Stimulated activated CD8-positive, alpha-beta memory T cell treated with anti-CD3 and anti-CD28 coated beads, Interleukin-12 subunit alpha, Interleukin-12 subunit beta, amount 100 ng/mL, for 24 hours (primary cell): ENCODE results near the gene AP1G2.
"Not testable (repeated sequence)": the region's sequence is repeated elsewhere in the genome, so short reads cannot be mapped to it uniquely, and the experiment has no call there.

Experiments
- DNase-seq: peaks from one replicate; pipeline ENCODE4 v3.0.0-alpha.2; 2020; ENCODE audit errors: extremely low read depth

Gene AP1G2, protein sequence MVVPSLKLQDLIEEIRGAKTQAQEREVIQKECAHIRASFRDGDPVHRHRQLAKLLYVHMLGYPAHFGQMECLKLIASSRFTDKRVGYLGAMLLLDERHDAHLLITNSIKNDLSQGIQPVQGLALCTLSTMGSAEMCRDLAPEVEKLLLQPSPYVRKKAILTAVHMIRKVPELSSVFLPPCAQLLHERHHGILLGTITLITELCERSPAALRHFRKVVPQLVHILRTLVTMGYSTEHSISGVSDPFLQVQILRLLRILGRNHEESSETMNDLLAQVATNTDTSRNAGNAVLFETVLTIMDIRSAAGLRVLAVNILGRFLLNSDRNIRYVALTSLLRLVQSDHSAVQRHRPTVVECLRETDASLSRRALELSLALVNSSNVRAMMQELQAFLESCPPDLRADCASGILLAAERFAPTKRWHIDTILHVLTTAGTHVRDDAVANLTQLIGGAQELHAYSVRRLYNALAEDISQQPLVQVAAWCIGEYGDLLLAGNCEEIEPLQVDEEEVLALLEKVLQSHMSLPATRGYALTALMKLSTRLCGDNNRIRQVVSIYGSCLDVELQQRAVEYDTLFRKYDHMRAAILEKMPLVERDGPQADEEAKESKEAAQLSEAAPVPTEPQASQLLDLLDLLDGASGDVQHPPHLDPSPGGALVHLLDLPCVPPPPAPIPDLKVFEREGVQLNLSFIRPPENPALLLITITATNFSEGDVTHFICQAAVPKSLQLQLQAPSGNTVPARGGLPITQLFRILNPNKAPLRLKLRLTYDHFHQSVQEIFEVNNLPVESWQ

DNA sequence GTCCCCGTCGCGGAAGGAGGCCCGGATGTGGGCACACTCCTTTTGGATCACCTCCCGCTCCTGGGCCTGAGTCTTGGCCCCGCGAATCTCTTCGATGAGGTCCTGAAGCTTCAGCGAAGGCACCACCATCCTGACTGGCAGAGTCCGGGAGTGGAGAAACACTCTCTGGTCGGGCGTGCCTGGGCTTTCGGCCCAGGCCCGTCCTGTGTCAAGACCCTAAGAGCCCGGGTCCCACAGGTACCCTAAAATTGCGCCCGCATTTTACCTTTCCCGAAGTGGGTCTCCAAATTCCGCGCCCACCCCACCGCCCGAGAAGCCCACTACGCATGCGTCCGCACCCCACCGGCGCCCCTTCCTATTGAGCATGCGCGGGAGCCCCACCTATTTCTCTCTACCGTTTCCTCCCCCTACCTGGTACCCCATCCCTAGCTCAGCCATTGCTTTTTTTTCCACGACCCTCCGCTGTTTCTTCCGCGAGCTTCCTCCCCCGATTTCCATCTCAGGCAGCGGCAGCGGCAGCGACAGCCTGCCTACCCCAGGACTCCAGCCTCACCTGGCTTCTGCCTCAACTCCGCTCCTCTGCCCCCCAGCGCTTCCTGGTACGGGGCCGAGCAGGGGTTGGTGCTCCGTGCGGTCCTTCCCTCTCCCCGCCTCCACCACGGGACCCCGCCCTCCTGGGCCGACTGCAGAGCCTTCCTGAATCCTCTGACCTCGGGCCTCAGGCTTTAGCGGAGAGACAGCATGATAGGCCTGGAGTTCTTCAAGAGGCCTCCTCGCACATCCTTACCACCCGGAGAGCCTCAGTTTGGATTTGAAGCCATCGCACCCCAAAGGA, at the start of gene AP1G2:
AP1G2 (minus strand) TSS at position 606 of the 835 bp plus-strand sequence; CDS start at position 129, 477 bp downstream.
- peak; percentile 76 for DNase-seq

DNA sequence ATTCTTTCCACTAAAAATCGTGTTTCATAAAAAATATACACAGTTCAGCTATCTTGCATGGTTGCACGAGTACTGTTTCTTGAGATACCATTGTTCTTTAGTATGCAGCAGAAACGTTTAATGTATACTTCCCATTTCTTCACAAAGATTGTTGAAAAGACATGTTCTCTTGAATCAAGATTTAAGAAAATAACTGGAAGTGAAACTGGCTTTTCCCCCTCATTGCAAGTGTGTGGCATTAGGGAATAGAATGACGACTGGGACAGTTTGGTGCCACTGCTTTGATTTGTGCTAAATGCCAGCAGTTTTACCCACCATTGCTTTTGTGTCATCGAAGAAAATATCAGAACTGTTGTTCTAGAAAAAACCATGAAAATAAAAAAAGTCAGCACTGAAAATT, 48.3 kb upstream of the AP1G2 start:
- no peak for DNase-seq

DNA sequence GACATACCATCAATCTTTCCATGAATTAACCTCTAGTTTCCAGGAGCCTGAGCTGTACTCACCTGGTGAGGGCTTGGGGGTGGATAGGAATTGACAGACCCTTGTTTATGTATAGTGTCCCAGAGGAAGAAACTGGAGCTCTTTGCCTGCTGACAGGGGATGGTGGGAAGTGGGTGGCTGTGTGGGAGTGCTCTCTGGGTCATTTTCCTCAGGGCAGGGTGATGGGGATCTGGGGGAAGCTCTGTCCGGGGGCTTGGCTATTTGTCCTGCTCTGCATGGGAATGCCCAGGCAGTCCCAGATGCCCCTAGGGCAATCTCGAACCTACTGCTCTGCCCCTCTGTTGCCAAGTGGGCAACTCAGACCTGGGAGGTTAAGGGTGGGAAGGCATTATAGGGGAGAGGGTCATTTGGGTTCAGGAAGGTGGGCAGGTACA, 46.8 kb upstream of the AP1G2 start:
- no peak for DNase-seq

DNA sequence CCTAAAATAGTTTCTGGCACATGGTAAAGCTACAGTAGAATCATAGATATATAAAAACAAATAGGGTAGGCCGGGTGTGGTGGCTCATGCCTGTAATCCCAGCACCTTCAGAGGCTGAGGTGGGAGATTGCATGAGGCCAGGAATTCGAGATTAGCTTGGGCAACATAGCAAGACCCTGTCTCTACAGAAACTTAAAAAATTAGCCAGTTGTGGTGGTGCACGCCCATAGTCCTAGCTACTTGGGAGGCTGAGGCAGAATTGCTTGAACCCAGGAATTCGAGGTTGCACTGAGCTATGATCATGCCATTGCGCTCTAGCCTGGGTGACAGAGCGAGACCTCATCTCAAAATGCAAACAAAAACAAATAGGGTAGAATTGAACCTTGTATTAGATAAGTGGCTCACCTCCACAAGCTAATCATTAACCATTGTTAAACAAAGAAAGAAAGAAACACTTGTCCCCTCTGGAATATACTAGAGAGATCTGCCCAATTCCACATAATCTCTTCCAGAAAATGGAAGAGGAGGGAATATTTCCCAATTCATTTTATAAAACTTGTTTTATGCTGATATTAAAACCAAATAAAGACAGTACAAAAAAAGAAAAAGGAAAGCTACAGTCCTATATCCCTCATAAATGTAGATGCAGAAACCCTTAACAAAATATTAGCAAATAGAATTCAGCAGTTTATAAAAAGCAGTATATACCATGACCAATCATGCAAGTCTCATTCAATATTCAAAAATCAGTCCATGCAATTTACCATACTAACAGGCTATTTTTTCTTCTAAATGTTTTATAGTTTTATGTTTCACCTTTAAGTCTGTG, 45.9 kb upstream of the AP1G2 start:
- DNase-seq = no peak

DNA sequence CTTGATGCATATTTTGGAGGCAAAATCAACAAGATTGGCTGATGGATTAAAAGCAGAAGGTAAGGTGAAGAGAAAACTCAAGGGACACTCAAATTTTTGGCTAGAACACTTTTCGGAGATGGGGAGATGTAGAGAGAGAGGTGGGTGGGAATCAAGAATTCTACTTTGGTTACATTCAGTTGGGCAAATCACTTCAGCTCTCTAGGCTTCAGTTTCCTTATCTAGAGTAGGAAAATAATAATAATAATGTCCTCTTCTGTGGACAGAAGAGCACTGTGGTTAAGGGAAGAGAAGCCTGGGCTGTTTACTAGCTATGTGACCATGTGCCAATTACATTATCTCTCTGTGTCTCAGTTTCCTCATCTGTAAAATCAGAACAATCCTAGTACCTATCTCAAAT, 45.2 kb upstream of the AP1G2 start:
- DNase-seq = no peak

DNA sequence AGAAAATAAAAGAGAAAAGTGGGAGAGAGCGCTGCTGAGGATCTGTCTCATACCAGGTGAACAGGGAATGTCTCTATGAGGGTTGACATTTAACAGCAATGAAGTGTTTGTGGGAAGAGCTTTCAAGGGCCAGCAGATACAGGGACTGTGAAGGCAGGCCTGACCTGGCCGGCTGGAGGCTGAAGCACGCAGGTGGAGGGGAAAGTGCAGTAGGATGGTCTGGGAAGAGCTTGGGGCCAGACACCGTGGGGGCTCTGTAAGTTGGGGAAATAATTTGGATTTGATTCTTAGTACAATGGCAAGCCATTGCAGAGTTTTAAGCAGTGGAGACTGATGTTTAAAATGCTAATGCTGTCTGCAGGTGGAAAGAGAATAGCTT, 44.8 kb upstream of the AP1G2 start:
- no peak for DNase-seq

DNA sequence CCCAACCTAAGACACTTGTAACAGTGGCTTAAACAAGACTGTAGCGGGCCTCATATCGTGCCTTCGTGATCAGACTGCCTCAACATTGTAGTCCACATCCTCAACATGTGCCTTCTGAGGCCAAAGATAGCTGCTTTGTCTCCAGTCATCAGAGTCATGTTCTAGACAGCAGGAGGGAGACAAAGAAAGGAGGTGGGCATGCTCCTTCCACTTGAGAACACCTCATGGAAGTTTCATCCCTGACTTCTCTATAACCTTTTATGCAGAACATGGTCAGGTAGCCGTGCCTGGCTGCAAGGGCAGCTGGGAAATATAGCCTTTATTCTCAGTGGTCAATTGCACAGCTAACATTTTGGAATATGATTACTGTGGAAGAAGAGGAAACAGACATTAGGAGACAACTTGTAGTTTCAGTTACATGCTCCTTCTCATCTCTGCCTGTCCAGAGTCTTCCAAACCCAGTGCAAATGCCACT, 43.3 kb upstream of the AP1G2 start:
- no peak for DNase-seq

DNA sequence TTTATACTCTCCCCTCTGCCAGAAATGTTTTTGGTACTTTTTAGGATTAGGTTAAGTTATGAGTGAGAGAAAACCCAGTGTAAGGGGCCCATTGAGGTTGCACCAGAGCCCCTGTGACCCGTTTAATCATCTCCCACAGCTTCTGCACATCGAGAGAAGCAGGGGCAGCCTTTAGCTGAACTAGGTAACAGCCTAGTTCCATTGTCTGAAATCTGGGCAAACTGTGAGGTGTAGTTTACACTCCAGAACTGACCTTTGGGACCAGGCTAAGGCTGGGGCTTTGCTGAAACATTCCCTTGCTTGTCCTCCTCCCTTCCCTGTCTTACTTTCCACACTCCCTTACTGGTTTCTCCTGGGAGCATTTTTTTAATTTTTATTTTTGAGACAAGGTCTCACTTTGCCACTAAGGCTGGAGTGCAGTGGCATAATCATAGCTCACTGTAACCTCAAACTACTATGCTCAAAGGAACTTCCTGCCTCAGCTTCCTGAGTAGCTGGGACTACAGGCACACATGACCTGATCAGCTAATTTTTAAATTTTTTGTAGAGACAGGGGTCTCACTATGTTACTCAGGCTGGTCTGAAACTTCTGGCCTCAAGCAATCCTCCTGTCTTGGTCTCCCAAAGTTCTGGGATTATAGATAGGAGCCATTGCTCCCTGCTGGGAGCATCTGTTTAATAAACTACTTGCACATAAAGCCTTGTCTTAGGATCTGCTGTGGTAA, 42.7 kb upstream of the AP1G2 start:
- no peak for DNase-seq

DNA sequence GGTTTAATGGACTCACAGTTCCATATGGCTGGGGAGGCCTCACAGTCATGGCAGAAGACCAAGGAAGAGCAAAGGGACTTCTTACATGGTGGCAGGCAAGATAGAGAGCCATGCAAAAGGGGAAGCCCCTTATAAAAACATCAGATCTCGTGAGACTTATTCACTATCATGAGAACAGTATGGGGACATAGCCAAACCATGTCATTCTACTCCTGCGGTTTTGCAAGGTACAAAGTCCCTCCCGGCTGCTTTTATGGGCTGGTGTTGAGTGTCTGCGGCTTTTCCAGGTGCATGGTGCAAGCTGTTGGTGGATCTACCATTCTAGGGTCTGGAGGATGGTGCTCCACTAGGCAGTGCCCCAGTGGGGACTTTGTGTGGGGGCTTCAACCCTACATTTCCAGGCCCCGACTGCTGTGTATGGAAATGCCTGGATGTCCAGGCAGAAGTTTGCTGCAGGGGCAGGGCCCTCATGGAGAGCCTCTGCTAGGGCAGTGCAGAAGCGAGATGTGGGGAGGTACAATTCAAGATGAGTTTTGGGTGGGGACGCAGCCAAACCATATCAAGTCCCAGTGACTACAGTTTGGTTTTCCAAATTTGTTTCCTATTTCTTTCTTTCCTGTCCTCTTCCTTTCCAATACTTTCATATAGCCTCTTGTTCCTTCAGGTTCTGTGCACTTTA, 42.0 kb upstream of the AP1G2 start:
- DNase-seq = not testable (repeated sequence)

DNA sequence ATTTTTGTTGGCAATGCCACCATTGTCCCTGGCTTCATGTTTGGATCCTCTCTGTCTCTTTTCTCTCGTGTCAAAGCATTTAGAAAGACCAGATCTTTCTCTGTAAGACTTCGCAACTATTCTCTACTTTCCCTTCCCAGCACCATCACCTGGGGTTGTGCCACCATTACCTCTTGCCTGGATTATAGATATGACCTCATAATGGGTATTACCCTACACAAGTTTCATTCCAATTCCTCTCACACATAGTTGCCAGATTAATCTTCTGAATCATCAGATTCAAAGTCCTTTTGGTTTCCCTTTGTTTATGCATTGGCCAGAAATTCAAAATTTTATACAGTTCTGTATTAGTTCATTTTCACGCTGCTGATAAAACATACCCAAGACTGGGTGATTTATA, 41.4 kb upstream of the AP1G2 start:
- DNase-seq = no peak

DNA sequence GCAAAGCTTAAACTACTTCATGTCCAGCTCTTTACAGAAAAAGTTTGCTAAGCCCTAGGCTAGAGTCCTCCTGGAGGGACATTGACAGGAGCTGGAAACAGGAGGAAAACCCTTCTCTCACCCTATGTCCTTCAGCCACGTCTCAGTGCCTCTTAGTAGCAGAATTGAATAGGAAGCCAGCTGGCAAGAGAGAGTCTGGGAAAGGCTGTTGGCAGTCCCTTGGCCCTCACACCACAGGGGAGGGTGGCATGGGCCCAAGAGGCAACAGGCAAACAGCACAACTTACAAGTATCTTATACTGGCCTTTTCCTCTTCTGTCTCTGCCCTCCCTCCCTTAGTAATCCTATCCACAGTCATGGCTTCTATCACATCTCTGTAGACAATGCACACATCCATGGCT, 40.9 kb upstream of the AP1G2 start:
- DNase-seq = no peak

DNA sequence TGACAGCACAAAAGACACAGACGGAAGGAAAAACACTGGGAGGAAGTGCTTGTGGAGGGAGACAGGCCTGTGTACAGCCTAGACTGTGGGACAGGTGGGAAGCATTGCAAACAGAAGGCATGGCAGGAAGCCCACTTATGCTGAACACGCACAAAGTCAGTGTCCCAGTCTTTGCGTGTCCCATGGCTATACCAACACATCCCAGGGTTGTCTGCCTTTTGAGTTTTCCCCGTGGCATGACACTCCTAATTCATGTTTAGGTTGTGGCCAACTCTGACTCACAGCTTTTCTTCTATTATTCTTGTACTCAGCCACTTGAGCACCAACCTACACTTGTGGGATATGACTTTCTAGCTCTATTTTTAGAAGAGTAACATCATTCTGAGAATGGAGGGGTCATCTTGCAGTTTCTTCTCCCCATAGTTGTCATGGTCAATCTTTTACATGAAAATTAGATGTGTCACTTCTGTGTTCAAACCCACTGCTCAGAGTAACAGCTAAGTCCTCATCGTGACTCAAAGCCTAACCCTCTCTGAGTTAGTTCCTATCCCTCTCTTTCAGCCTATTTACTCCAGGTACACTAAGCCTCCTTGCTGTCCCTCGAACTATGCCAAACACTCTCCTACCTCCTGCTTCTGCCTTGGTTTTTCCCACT, 38.5 kb upstream of the AP1G2 start:
- no peak for DNase-seq

DNA sequence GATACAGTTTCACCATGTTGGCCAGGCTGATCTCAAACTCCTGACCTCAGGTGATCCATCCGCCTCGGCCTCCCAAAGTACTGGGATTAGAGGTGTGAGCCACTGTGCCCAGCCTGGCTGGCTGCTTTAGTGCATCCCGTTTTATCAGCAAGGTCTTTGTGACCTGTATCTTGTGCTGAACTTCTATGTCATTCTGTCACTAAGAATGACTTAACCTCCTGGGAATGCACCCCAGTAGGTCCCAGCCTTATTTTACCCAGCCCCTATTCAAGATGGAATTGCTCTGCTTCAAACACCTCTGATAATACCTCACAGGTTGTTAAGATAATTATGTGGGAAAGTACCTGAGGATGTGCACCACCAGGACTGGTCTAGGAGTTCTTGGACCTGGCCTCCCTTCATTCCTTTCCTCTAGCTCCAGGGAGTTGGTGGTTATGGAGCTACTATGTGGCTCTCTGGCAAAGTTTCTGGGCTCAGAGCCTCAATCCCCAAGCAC, 37.1 kb upstream of the AP1G2 start:
- no peak for DNase-seq

DNA sequence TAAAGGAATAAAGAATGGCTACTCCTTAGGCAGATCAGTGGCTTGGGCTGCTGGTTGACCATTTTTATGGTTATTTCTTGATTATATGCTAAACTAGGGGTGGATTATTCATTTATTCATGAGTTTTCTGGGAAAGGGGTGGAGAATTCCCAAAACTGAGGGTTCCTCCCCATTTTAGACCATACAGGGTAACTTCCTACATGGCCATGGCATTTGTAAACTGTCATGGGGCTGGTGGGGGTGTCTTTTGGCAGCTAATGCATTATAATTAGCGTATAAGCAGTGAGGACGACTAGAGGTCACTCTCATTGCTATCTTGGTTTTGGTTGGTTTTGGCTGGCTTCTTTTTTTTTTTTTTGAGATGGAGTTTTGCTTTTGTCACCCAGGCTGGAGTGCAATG, 36.6 kb upstream of the AP1G2 start:
- no peak for DNase-seq

DNA sequence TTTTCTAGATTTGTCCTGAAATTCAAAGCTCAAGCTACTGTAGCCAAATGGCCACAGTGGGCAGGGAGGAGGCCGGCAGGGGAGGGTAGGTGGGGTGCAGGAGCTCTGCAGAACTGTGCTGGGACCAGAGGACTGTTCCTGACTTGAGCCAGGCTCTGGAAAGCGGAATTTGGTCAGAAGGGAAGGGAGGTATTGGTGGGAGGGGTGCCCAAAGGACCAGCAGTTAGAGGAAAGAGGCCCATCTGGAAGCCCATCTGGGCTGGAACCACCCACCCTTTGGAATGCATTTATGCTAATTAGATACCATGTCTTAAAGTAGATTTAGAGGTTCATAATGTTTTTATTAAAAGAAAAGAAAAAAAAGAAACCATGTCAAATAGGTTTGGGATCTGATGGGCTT, 35.5 kb upstream of the AP1G2 start:
- no peak for DNase-seq

DNA sequence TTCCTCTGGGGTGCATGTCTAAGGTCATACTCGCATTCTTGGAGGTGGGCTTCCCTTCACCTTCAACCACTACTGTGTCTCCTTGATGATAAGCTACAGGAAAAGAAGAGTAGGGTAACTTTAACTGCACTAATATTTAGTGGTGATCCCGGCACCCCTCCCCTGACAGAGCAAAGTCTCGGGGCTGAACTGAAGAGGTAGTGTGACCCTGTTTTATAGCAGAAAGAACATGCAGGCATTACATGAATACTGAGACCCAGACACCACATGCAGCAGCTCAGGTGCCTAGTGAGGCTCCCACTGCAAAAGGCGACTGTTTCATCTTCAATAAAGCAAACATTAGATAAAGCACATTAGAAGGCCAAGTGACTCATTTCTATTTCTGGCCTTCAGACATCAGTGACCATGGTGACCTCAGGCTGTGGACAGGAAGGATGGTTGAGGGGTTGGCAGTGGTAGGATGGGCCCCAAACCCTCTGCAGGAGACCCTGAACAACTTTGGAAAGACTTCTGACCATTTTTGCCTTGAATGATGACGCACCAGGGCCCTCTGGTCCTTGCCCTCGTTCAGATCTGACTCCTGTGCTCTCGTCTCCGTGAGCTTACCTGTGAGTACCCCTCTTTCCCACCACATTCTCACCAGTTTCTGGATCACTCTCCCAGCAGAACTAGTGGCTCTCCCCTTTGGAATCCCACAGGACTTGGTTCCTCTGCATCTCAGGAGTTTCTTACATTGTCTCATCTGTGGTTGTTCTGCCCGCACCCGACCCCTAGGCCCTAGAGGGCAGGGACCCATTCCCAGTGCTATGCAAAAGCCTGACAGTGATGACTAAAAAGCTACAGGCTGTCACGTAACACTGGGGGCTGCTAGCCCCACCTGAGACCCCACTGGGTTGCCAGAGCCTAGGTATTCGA, 34.8 kb upstream of the AP1G2 start:
- no peak for DNase-seq

DNA sequence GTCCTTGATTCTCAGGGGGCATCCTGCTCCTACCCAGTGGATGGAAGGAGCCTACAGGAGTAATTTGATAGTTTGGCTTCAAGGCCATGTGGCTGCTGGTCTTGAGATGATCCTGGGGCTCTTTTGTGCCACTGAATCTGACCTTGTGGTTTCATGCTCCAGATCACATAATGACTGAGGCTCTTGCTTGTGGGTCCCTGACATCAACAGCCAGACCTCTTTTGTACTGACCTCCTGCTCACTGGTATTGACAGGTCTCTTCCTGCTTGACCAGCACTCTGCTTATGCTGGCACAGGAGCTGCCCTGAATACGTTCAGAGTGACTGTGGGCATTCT, 34.2 kb upstream of the AP1G2 start:
- no peak for DNase-seq

DNA sequence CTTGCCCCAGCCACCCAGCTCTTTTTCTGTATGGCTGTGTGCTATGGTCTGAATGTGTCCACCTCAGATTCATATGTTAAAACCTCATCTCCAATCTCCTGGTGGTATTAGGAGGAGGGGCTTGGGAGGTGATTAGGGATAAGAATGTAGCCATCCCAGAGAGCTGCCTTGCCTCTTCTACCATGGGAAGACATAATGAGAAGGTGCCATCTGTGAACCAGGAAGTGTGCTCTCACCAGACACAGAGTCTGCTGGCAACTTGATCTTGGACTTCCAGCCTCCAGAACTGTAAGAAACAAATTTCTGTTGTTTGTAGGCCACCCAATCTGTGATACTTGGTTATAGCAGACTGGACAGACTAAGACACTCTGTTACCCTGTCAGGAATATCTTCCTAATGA, 33.8 kb upstream of the AP1G2 start:
- DNase-seq = no peak
